T follicular helper cell (primary cell): ENCODE measurements around the gene CACNA1B.
"Not testable (repeated sequence)": the region's sequence is repeated elsewhere in the genome, so short reads cannot be mapped to it uniquely, and the experiment has no call there.

Experiments used
- DNase-seq: peaks from one replicate; pipeline ENCODE4 v3.0.0-alpha.2; 2020; ENCODE audit warnings: low read depth
- total RNA-seq, 2 experiments: gene quantifications; one replicate each; lab custom pipeline; 2026; lab: John Stamatoyannopoulos, UW

The CACNA1B gene
- total RNA-seq: 0.22 to 0.24 reads per million in 2 experiments

GRCh38 chr9:137877506-137878122, at the start of gene CACNA1B:
CACNA1B (plus strand) TSS chr9:137877782; CDS start chr9:137877934, 152 bp downstream.
- DNase-seq: not testable (repeated sequence)

- DNase-seq: no peak
Observed at GRCh38 chr9:137827908-137828526, 49.6 kb upstream of the CACNA1B start.

GRCh38 chr9:137828527-137829259, 48.9 kb upstream of the CACNA1B start:
- DNase-seq: no peak

- DNase-seq: no peak
Observed at GRCh38 chr9:137829260-137829996, 48.2 kb upstream of the CACNA1B start.

GRCh38 chr9:137832191-137832700, 45.3 kb upstream of the CACNA1B start:
- no peak for DNase-seq

GRCh38 chr9:137832830-137833590, 44.6 kb upstream of the CACNA1B start:
- DNase-seq: no peak

GRCh38 chr9:137833721-137834613, 43.6 kb upstream of the CACNA1B start:
- no peak for DNase-seq

- no peak for DNase-seq
Observed at GRCh38 chr9:137834846-137835546, 42.6 kb upstream of the CACNA1B start.

- no peak for DNase-seq
Observed at GRCh38 chr9:137836151-137836830, 41.3 kb upstream of the CACNA1B start.

GRCh38 chr9:137836831-137837241, 40.7 kb upstream of the CACNA1B start:
- no peak for DNase-seq

GRCh38 chr9:137837345-137838278, 40.0 kb upstream of the CACNA1B start:
- no peak for DNase-seq

GRCh38 chr9:137838576-137838975, 39.0 kb upstream of the CACNA1B start:
- no peak for DNase-seq

- no peak for DNase-seq
Observed at GRCh38 chr9:137843355-137843754, 34.2 kb upstream of the CACNA1B start.

- DNase-seq: no peak
Observed at GRCh38 chr9:137851516-137852267, 25.9 kb upstream of the CACNA1B start.

- no peak for DNase-seq
Observed at GRCh38 chr9:137853392-137853995, 24.1 kb upstream of the CACNA1B start.

- no peak for DNase-seq
Observed at GRCh38 chr9:137860361-137860760, 17.2 kb upstream of the CACNA1B start.
